GM12878 (cell line): ENCODE results near the gene ADAM11. TPM values are rescaled to one million over a fixed set of nuclear protein-coding genes. Genes with fewer than 3 reads are reported as not detected.

Source experiments
- ASH2L ChIP-seq: fragments of 300-600, 200-600 bp; sonication (generic); IDR thresholded peaks from 2 replicates; pipeline ENCODE4 v1.6.1; 2017; ENCODE audit warnings: low read depth, mild to moderate bottlenecking, borderline replicate concordance
- BMI1 ChIP-seq: fragments of 450-650 bp; IDR thresholded peaks from 2 replicates; pipeline ENCODE4 v1.6.1; 2016; ENCODE audit warnings: mild to moderate bottlenecking, moderate library complexity, borderline replicate concordance
- POU2F2 ChIP-seq: IDR thresholded peaks from 3 replicates; pipeline ENCODE4 v1.6.1; 2011; ENCODE audit warnings: low read depth, mild to moderate bottlenecking, low read length, borderline replicate concordance
- RAD21 ChIP-seq: IDR thresholded peaks from 2 replicates; pipeline ENCODE4 v1.6.1; 2011; ENCODE audit warnings: mild to moderate bottlenecking, low read depth, low read length, moderate library complexity; ENCODE audit not compliant: insufficient read depth
- SMARCA5 ChIP-seq: fragments of 450-650 bp; IDR thresholded peaks from 2 replicates; pipeline ENCODE4 v1.6.1; 2017; ENCODE audit warnings: mild to moderate bottlenecking
- SRF ChIP-seq, 2 experiments: IDR thresholded peaks; 2 replicates each; pipeline ENCODE4 v1.6.1; 2011; ENCODE audit warnings: low read depth in 2 of 2, low read length in 2 of 2, mild to moderate bottlenecking in 1 of 2, moderate library complexity in 1 of 2
- TCF7 ChIP-seq: IDR thresholded peaks from 2 replicates; pipeline ENCODE4 v1.6.1; 2014; ENCODE audit warnings: antibody characterized with exemption, borderline replicate concordance
- YY1 ChIP-seq: IDR thresholded peaks from 2 replicates; pipeline ENCODE4 v1.6.1; 2011; ENCODE audit warnings: low read depth, mild to moderate bottlenecking, low read length
- polyA plus RNA-seq, 11 experiments: library from polyadenylated mRNA; depleted of rRNA in 4 of 11; unstranded in 6 of 11; stranded (reverse) in 5 of 11; fragments of >200 nt; fragmentation: Nextera tagmentation in 4 of 11; fragmentation: Illumina TruSeq in 1 of 11; extraction: Ambion mirVana in 4 of 11; extraction: Trizol in 1 of 11; gene quantifications; 1 replicate in 1 of 11; 2 replicates in 10 of 11; pipeline versions ENCODE4 v1.2.1 to v1.2.3, GENCODE V29; 2011 to 2016; ENCODE audit warnings: inconsistent platforms in 2 of 11, missing spikeins in 2 of 11, low read depth in 1 of 11
- total RNA-seq, 4 experiments: library from RNA; depleted of rRNA in 3 of 4; stranded (reverse); fragments of >200 nt in 3 of 4; fragmentation: Illumina TruSeq in 1 of 4; extraction: Trizol in 1 of 4; gene quantifications; 2 replicates each; pipeline versions ENCODE4 v1.2.1 to v1.2.3, GENCODE V29; 2013 to 2021
- TF ChIP-seq, protein P1 (sequence below), 3 experiments: IDR thresholded peaks in 2 of 3; conservative IDR thresholded peaks in 1 of 3; 2 replicates each; pipeline ENCODE4 v1.5.1; 2011; ENCODE audit warnings: low read depth in 3 of 3, low read length in 3 of 3, mild to moderate bottlenecking in 3 of 3, control low read depth in 2 of 3, moderate library complexity in 2 of 3, inconsistent platforms in 1 of 3, mixed read lengths in 1 of 3; ENCODE audit not compliant: control insufficient read depth in 2 of 3, insufficient read depth in 1 of 3; ENCODE audit errors: extremely low read depth in 1 of 3
- TF ChIP-seq, protein P2 (sequence below): IDR thresholded peaks from 2 replicates; pipeline ENCODE4 v1.6.1; 2012; ENCODE audit warnings: low read depth, low read length, improper control_type of control experiment

ADAM11 gene
- total and polyA plus RNA-seq, 10 of the 15 experiments (the other 5 are each of a cell fraction or from before 2014, with no cell fraction given) = 0.03 to 0.37 (median 0.06) TPM; not detected in 3

DNA sequence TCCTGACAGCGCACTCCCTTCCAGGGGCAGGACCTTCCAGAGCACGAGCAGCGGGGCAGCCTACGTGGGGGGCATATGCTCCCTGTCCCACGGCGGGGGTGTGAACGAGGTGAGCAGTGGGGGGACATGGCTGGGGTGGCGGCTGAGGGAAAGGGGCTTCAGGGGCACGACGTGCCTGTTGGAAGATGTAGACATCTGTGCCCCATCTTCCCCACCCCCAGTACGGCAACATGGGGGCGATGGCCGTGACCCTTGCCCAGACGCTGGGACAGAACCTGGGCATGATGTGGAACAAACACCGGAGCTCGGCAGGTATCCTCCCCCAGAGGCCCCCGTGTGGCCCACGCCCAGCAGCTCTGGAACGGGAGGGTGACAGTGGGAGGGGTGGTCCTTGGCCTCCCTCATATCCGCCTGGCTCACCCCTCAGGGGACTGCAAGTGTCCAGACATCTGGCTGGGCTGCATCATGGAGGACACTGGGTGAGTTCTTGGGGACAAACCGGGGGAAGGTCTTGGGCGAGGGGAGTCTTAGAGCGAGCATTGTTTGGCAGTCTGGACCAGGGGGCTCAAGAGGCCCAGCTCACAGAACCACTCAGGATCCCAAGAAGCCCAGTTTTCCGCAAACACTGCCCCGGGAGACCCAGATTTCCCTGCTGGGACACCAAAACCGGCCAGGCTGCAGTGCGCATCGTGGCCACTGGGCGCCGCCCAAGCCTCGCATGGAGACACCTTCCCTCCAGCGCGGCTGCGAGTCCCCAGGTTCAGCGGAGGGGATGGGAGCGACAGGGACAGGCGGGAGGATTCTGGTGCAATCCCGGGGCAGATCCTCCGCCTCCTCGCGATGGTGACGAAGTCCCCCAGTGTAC is 15.7 kb downstream of the ADAM11 start (continued):
- TF ChIP-seq, protein P1, sequence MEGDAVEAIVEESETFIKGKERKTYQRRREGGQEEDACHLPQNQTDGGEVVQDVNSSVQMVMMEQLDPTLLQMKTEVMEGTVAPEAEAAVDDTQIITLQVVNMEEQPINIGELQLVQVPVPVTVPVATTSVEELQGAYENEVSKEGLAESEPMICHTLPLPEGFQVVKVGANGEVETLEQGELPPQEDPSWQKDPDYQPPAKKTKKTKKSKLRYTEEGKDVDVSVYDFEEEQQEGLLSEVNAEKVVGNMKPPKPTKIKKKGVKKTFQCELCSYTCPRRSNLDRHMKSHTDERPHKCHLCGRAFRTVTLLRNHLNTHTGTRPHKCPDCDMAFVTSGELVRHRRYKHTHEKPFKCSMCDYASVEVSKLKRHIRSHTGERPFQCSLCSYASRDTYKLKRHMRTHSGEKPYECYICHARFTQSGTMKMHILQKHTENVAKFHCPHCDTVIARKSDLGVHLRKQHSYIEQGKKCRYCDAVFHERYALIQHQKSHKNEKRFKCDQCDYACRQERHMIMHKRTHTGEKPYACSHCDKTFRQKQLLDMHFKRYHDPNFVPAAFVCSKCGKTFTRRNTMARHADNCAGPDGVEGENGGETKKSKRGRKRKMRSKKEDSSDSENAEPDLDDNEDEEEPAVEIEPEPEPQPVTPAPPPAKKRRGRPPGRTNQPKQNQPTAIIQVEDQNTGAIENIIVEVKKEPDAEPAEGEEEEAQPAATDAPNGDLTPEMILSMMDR (IDR thresholded peaks at IDR 0.05 in 2 of 3, conservative IDR thresholded peaks at IDR 0.05 in 1 of 3; ENCODE audit: control insufficient read depth in 2 of 3, extremely low read depth in 1 of 3, insufficient read depth in 1 of 3, low read depth in 3 of 3, low read length in 3 of 3) = peak; percentile 98 to 100 (median 99); a peak in 5 of 6 replicates
- no peak for TF ChIP-seq SRF (IDR thresholded peaks at IDR 0.05; ENCODE audit: low read depth in 2 of 2, low read length in 2 of 2)
- peak; percentile 89 for TF ChIP-seq SMARCA5
- peak; percentile 95 for TF ChIP-seq RAD21
- peak; percentile 67; the same call in 1 of the 2 replicates for TF ChIP-seq YY1
- TF ChIP-seq, protein P2, sequence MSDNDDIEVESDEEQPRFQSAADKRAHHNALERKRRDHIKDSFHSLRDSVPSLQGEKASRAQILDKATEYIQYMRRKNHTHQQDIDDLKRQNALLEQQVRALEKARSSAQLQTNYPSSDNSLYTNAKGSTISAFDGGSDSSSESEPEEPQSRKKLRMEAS = no peak; the same call in 1 of the 2 replicates
- TF ChIP-seq TCF7 = no peak
- no peak for TF ChIP-seq BMI1
- peak; percentile 20; the same call in 1 of the 3 replicates for TF ChIP-seq POU2F2
- TF ChIP-seq ASH2L = no peak
